Stimulated activated CD4-positive, alpha-beta T cell treated with anti-CD3 and anti-CD28 coated beads, Interleukin-1b, Interleukin-23, amount 100 ng/mL, for 4 hours (primary cell): ENCODE results near the gene TYRP1.

Experiments
- DNase-seq, 2 donors: peaks; one replicate each; pipeline ENCODE4 v3.0.0-alpha.2; 2020; ENCODE audit warnings: low read depth in 2 of 2

TYRP1 gene

DNA sequence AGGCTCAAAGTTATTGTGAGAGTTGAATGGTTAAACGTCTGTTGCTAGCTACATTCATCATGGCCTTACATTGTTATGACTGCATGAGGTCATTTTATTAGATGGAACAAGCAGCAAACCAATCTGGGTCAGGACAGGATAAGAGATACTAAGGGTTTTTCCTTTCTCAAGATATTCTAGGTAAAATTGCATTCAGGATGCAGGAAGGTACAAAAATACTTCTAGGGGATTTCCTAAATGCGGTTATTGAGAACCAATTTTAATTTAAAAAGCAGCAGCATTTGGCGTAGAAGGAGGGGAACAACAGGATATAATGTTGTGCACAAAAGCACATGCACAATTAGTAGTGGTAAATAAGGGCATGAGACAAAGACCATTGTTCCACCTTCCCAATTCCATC lies 42.5 kb downstream of the TYRP1 start:
- DNase-seq: no peak

DNA sequence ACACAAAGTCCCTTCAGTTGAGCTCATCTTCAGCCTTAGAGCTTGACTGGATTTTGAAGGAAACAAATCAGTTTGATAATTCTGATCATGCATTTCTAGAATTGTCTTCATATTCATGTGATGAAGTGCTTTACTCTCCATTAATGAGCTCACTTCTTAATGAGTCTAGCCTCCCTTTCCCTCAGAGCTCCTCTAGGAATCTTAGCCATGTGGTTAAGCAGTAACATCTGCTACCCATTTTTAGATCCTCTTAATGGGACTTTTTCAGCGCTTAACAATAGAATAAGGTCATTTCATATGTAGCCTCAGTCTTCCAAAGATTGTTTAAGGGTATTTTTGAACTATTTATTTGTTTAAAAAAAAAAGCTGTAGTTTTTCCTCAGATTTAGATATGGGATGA lies 44.7 kb downstream of the TYRP1 start:
- DNase-seq: no peak

DNA sequence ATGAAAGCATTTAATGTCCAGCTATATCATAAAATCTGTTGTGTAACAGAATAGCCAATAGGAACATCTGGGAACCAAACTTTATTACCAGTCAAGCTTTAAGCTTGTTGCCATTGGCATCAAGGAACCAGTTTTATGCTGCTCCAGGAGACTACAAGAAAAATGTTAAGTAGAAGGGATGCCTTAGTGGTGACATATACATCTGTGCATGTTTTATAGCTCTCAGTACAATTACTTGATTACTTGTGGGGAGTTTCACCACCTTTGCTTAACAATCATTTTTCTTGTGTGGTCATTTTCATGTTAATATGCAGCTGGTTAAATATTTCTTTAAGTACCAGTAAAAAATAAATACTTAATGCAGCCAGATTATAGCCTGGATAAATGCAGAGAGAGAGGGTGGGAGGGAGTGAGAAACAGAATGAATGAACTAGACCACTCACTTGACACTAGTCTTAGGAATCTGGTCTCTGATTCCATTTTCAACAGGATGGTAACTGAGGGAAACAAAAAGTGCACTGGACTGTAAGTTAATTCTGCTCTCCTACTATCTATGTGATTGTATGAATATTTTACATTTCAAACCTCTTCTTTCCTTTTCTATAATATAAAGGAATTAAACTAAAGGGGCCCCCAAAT lies 45.9 kb downstream of the TYRP1 start:
- no peak for DNase-seq

DNA sequence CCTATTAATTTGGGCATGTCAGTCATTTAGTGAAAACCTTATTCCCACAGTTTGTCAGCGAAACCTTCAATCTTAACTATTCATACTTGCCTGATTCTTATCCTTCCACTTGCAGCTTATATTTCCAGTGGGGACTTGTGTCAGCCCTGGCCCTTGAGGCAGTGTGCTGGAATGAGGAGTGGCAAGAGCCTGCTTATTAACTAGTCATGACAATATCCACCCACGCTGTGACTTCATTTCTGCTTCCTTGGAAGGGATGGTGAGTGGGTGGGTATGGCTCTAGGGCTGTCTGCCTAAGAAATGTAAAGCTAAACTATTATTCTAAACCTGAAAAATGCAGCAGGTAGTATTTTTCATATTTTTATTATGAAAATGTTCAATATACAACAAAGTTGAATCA lies 47.7 kb downstream of the TYRP1 start:
- no peak for DNase-seq

DNA sequence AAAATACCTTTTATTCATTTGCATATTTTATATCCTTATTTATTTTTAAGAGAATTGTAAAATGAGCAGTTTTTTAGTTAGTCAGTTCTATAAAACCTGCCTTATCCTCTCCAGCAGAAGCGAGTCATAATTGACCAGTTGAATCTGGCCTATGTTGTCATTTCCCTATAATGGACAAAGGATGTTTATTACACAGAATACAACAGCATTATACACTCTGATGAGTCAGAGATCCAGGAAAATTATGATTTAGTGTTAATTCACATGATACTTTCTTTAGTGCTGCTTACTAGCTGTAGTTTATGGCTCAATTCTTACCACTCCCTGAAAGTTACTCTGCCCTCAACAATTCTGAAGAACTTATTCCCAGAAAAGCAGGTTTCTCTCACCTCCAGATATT lies 54.8 kb downstream of the TYRP1 start:
- DNase-seq: no peak

DNA sequence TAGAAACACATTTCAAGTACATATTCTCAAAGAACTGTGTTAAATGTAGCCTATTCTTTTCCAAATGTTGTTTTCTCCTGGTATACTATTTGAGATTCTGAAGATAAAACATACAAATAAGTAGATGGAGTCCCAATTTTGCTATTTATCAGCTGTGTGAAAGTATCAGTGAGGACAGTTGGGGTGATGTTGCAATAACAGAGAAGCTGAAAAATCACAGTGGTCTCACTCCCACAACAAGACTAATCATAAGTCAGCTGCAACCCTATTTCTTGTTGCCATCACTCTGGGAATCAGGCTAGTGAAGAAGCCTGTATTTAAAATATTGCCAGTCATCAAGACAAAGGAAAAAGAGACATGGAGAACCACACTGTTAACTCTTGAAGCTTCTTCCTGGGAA lies 55.8 kb downstream of the TYRP1 start:
- no peak for DNase-seq

DNA sequence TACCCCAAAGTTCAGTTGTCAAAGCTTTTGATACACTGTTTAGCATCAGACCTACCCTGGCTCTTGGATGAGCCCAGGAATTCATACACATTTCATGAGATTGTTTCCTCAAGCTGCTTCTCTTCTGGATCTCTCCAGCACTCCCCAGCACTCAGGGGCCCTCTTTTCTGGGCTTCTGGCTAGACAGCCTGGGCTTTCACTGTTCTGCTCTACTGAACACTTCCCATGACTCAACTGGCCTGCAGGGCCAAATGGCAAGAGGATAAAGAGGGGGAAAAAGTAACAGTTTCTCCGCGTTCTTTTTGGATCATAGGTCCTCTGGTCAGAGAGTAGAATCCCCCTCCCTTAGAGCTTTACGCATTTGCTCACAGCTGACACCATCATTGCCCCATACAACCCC lies 60.7 kb downstream of the TYRP1 start:
- no peak for DNase-seq

DNA sequence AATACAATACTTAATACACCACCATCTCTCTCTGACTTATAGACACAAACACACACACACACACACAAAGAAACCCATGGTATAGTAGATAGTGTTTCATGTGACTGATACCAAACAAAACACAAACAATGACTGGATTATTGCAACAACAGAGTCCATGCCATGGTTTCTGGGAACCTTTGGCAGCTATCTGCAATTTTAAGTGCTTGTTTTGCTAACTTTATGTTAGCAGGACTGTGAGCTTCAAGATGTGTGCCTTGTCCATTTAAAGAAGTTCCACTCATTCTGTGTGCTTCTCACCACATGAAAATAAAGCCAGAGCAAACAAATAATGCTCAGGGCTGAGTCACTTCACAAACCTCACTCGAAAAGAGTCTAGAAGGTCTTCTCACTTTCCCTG lies 66.6 kb downstream of the TYRP1 start:
- DNase-seq: no peak
